GM18502 (cell line): ENCODE data around the gene ADIPOR1.

Experiments
- ATAC-seq: cut with Tn5 transposase; IDR thresholded peaks from one replicate; pipeline ENCODE4 v1.9.1; 2021; ENCODE audit warnings: mild to moderate bottlenecking; ENCODE audit not compliant: unreplicated experiment, poor library complexity

The ADIPOR1 gene

DNA sequence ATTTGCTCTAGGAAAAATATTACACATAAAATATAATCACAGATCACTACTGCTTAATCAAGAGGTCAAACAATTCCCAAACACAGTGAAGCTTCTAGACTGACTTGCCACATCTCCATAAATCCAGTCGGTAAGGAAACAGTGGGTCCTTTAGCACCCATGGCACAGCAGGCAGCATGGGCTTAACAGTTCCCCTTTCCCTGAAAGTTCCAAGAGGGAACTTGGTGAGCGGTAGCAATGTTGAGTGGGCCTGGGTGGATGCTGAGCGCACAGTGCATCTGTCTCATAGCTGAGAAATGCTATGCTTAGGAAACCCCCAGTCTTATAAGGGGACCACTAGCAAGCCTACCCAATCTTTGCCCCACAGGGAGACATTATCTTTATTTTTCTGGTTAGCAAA is 16.7 kb upstream of the ADIPOR1 start:
- ATAC-seq: no peak

DNA sequence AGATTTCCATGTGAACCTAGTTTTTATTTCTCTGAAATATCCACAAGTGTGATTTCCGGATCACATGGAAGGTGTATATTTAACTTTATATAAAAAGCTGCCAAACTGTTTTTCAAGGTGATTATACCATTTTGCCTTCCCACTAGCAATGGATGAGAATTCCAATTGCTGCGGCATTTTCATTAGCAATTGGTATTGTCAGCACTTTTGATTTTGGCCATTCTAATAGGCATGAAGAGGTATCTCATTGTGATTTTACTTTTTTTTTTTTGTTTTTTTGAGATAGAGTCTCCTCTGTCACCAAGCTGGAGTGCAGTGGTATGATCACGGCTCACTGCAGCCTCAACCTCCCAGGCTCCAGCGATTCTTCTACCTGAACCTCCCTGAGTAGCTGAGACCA is 13.9 kb upstream of the ADIPOR1 start:
- no peak for ATAC-seq

DNA sequence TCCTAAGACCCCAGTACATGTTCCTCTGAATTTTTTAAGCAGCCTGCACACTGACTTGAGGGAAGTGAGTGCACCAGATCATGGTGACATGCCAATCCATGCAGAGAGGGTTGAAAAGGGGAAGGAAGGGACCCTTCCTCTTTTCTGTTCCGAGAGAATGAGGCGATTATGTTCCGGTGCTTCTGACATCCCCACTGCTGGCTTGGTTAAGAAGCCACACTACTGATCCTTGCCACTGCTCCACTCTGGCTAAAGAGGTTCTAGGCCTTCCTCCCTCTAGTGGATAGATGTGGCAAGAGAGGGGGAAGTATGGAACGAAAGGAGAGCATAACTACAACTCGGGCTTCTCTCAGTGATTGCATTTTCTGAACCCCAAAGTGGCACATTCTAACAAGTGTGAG is 10.8 kb upstream of the ADIPOR1 start:
- peak; percentile 60 for ATAC-seq

DNA sequence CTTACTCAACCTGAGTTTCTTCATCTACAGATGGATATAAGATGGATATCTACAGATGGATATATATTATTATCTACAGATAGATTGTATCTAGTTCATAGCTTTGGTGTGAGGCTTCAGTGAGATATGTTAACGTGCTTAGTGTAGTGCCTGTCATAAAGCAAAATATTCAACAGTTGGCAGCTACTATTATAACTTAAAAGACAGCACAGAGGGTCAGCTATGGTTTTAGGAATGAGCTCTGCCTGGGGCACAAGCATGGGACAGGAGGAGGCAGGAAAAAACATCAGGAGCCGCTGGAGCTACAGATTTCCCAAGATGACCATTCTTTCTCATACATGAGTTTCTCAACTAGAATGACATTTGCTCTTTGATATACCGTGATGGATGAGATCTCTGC is 10.2 kb upstream of the ADIPOR1 start:
- no peak for ATAC-seq

DNA sequence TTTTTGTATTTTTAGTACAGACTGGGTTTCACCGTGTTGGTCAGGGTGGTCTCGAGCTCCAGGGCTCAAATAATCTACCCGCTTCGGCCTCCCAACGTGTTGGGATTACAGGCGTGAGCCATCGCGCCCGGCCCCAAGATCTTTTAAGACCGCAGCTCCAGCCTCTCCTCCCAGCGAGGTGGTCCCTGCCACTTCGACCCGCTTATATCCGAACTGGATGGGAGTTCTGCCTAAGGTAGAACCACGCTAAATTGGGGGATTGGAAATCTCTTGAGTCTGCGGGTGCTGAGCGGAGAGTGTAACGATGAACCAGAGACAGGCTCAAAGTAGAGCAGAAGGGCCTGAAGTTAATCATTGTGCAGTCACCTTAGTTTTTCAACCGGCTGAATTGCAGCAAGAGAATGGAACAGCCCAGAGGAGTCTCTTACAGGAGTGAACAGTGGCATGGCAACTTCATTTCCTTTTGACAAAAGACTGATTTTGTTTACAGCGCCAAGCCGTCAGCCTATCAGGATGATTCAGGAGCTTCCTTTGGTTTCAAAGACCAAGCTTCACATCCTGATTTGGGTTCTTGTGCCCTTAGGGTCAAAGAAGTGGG is 9.7 kb upstream of the ADIPOR1 start:
- peak; percentile 13 for ATAC-seq

DNA sequence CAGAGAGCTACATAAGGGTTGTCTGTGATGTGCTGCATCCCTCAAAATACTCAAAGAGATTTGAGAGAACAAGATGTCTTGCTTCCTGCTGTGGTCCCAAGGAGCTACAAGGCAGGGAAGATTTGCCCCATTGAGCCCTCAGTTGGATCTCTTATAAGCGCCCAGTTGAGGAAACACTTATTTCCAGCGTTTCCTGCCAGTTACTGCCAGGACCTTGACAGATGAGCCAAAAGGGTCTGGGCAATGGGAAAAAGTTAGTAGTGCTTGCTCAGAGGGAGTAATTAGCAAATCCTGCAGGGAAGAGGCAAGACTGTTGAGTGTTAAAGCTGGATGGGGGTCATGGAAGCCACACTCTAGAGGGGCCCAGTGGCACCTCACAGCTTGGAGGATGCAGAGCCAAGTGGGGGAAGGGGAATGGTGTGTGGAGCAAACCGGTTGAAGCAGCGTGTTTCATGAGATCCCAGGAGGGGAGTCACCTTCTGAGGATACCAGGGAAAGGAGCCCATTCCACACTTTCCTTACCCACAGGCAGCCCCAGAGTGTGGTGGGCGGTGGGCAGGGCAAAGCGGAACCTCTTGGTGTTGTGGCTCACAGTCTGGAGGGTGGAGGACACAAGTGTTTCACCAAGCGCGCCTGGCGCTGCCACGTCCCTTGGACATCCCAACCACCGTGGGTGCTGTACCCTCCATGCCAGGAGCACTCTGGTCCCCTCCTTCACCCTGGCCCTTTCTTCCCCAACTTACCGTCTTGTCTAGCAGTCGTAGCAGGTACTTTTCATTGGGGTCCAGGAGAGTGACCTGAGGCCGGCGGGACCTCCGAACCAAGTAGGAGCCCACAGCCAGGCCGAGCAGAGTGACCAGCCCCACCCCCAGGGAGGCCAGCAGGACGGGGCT is 8.1 kb upstream of the ADIPOR1 start:
- ATAC-seq: no peak

DNA sequence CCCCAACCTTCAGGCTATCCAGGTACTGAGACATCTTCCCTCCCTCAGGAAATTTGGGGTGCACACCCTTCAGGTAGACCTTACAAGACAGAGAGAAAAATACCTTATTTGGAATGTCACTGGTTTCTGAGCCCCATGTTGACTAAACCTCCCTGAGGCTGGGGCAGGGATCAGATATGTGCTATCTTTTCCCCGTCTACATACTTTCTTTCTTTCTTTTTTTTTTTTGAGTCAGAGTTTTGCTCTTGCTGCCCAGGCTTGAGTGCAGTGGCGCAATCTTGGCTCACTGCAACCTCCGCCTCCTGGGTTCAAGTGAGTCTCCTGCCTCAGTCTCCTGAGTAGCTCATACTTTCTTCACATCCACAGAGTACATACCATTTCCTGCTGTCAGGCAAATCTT is 7.3 kb upstream of the ADIPOR1 start:
- ATAC-seq: no peak

DNA sequence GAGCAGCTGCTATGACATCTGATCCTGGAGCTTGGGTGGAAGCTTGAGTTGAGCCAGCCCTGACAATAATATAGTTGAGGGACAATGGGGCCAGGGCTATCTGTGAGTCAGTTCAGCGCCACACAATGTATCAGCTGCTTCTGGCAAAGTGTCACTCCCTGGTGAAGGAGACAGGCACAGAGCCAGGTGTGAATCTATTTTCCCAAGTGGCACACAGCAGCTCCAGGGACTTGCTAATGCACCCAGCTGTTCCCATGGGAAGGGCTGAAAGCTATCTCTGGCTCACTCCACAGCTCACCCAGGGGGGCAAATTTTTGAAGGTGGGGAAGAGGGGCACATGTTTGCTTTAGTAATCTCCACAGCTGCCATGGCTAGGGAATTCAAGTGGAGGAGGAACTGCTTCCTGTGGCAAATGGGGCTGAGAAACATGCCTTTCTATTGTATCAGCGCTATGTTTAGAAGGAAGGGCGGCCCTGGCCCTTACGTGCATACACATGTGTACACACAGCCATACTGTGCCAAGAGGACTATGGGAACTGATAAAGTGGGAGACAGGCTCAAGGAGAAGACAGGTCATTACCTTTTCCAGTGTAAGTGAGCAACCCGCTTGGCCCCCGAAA is 6.8 kb upstream of the ADIPOR1 start:
- ATAC-seq: no peak

DNA sequence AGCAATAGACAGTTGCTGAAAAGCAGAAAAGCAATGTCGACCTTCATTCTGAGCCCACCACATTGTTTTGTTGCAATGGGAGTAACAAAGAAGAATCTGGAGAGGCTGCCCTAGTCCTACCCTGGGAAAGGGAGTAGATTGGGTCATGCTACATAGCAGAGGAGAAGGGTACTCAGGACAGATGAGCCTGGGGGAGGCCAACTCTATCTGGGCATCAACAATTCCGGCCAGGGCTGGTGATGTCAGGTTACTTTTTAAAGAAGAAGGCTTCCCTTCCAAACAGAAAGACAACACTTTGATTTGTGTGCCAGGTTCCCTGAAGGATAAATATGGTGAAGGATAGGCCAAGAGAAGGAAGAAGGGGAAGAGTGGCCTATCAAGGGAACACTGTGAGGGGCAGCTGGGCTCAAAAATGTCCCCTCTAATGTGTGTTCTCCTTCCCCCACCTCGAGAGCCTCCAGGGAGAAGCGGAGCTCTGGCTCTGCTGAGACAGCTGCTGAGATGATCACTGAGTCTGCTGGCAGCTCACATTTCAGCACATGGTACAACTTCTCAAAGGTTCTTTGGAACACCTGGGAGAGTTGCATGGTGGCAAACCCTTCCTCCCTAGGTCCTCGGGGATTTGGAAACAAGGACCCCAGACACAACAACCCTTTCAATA is 3.2 kb upstream of the ADIPOR1 start:
- no peak for ATAC-seq

DNA sequence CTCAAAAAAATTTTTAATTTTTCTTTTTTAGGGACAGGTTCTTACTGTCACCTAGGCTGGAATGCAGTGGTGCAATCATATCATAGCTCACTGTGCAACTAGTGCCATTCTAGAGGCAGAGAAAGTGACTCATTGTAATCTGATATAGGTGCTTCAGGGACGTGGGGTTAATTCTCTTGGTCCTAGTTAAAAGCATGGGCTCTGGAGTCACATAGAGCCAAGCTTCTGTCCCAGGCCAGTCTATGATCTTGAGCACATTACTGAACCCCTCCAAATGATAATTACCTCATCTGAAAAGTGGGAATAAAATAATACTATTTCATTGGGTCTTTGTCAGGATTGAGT is 1.1 kb upstream of the ADIPOR1 start:
- no peak for ATAC-seq

DNA sequence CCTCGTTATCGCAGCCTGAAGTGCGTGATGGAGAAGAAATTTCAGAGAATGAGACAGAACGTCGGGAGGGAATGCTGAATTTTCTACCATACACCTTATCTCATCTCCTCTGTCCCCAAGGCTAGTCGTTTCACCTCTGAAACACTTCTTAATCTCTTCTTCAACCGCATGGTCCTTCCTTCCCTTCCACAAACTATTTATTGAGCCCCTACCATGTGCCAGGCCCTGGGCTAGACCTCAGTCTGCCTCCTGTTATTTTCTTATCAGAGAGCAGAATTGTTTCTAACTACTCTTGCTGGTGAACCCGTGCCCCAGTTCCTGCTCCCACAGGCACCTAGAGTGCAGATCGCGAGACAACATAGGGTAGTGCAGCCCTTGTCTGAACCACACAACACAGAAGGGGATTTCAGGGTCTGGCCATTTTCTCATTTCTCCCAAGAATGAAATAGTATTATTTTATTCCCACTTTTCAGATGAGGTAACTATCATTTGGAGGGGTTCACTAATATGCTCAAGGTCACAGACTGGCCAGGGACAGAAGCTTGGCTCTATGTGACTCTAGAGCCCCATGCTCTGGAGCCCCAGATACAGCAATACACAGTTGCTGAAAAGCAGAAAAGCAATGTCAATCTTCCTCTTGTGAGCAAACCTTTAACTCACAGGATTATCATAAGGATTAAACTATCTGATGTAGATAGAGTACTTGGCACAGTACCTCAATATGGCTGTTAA is 598 bp upstream of the ADIPOR1 start:
- no peak for ATAC-seq

DNA sequence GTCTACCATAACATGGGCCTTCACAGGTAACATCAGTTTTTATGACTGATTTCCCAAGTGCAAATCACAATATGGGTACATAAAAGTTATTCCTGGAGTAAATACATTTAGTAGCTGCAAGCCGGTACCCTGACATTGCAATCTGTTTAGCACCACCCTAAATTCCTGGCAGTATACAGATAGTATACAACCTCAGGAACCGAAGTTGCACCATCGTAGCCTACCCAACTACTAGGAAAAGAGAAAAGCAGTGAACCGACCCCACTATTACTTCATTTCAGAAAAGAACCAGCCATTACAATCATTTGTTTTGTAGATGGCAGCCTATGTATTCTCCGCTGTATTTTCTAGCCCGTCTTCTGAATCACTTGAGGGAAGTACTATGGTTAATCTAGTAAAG is 1.1 kb downstream of the ADIPOR1 start:
- ATAC-seq: no peak

DNA sequence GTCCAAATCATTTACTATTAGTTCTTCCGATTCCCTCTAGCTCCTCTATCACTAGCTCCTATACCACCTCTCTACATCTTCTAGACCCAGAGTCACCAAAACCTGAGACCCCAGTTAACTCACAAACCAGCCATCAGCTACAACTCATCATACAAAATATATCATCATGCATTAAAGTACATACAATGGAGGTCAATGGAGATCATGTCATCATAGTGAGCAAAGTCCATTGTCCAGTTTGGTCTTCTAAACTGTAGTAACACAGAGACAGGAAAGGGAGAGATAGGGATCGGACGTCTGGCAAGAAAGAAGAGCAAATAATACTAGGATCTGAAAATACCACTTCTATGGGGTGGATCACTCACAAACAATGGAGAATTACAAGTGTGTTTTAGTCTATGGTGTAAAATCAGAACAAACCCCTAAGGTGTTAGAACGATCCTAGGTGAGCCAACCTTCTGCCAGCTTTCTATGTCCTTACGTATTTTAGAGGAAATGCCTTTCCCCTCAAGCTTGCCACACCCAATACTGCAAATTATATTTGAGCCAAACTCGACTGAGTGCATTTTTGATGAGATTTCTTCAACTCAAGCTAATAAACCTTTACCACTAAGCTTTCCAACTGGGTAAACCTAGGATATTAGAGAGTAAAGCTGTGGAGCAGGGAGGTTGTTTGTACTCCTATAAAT is 3.9 kb downstream of the ADIPOR1 start:
- ATAC-seq: no peak

DNA sequence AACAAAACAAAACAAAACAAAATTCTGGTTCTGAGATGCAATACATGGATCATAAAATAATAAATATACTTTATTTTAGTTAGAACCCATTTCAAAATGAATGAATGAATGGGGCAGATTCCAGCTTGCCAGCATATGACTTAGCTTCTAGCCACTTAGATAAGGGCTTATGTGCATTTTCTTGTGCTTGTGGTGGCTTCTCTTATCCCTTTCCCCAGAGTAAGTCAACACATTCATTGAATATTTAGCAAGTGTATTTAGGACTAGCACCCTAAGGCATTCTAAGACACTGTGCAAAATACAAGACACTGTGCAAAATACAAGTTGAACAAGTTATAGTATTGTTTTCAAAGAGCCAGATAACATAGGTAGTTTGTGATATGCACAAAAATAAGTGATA is 4.7 kb downstream of the ADIPOR1 start:
- no peak for ATAC-seq

DNA sequence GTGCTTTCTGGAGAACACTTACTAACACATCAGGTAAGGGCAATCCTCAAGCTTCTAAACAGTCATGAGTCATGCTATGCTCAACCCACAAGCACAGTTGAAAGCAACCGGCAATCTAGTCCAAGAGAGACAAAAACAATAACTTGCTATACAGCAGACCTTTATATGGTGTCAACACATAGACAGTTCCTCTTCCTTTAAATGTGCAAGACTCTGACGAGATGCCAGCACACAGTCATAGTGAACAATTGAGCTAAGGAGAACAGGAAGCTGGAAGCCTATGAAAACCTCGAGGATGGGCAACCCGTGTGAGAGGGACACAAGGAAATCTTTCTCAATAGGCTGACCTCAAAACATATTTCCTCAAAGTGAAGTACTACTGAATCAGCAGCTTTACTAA is 5.3 kb downstream of the ADIPOR1 start:
- ATAC-seq: no peak

DNA sequence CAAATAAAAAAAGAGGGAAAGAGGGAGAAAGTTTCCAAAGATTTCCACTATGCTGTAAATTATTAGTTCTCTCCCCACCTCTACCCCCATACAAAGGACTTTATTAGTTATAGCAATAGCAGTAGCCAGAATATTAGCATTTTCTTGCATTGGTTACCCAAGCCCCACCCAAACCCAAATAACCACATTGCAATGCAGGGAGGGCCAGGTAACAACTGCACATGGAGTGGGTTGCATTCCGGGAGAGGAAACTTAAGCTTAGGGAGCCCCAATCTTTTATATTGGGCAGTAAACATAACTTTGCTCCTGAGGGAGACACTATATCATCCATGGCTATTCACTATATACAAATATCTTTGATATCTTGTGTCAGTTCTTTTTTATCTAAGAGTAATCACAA is 6.0 kb downstream of the ADIPOR1 start:
- no peak for ATAC-seq

DNA sequence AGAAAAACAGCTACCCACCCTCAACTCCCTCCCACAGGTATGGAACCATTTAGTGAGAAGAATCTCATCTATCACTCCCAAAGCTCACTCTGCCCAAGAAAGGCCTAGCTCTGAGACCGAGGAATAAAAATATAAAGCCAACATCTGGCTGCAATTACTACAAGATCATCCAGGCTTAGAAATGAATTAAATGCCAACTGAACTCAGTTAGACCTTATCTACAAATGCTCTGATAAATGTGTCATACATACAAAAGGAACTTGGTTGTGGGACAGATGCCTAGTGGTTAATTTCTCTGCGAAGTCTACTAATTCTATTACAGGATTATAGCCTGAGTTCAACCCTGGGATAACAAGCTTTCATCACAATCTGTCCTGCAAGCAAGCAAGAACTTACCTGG is 6.7 kb downstream of the ADIPOR1 start:
- no peak for ATAC-seq

DNA sequence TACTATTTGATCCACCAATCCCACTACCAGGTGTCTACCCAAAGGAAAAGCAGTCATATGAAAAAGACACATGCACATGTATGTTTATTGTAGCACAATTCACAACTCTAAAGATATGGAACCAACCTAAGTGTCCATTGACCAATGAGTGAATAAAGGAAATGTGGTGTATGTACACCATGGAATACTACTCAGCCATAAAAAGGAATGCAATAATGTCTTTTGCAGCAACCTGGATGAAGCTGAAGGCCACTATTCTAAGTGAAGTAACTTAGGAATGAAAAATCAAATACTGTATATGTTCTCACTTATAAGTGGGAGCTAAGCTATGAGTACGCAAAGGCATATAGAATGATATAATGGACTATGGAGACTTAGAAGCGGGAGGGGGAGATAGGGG is 12.6 kb downstream of the ADIPOR1 start:
- no peak for ATAC-seq

DNA sequence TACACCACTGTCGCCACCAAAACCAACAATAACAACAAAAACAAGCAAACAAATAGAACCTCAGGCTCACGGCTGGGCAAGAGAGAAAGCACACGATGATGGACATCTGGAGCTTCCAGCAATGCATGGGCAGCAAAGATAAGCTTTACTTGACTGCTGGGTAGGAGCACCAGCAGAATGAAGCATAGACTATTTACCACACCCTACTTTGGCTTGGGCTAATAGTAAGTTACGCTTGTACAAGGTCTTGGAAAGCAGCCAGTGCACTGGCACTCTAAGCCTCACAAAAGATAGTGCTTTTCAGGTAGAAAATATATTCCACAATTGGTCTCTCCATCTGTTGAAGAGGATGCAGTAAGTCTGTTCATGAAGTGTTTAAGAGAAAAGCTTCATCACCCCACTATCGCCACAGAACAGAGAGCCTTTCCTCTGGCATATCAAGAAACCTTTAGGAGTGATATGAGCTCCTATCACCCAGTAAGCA is 13.6 kb downstream of the ADIPOR1 start:
- no peak for ATAC-seq

DNA sequence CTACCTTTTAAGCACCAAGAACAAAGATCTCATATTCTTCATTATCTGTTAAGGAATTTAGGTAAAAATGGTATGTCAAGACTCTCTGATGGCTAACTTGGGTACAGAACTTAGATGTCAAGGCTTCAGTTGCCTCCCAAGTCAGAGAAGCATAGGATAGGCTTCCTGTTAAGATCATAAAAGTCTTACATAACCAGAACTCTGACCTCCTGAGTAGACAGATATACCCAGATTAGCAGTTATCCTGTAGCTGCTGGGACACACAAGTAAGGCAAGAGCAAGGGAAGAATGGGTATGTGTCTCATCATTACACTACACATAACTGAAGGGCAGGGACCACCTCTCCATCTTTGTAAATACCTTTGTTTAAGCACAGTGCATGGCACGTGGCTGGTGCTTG is 15.7 kb downstream of the ADIPOR1 start:
- ATAC-seq: no peak
